HG03175 (cell line): ENCODE results near the gene BICD1.

Experiments used
- ATAC-seq: cut with Tn5 transposase; IDR thresholded peaks from one replicate; pipeline ENCODE4 v1.9.1; 2021; ENCODE audit warnings: mild to moderate bottlenecking, moderate library complexity; ENCODE audit not compliant: unreplicated experiment

BICD1 gene

GRCh38 chr12:32395026-32395425, 288.4 kb downstream of the BICD1 start:
- ATAC-seq = no peak

DNA sequence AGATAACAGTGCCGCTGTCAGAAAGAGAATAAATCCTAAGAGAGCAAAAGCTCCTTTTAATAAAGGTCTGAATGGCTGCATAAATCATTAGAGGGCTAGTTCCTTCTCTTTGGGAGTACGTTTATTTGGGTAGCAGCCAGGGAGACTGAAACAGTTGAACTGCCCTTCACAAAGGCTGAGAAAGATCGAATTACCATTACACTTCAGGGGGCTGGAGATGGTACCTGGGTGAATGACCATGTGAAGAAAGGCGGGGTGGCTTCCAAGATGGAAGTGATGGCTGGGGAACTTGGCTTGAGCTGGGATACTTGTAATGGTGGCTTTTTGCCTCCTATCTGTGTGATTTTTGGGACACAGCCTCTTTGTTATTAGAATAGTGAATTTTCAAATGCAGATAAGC, 291.0 kb downstream of the BICD1 start:
- ATAC-seq = no peak

DNA sequence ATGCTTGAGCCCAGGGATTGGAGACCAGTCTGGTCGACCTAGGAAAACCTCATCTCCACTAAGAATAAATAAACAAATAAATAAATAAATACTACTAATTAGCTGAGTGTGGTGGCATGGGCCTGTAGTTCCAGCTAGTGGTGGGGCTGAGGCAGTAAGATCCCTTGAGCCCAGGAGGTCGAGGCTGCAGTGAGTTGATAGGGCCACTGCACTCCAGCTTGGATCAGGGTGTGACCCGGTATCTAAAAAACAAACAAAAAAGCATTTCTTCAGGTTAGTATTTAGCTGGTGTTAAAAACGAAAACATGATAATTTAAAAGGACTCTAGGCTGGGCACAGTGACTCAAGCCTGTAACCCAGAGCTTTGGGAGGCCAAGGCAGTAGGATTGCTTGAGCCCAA, 291.5 kb downstream of the BICD1 start:
- ATAC-seq = no peak

GRCh38 chr12:32398816-32399369, 292.2 kb downstream of the BICD1 start:
- ATAC-seq = no peak

- ATAC-seq = peak; percentile 87
These were observed 292.9 kb downstream of the BICD1 start, which contains the start of gene FGD4 for GRCh38 chr12:32399370-32400113. Gene FGD4 (plus strand): TSS chr12:32399558.

DNA sequence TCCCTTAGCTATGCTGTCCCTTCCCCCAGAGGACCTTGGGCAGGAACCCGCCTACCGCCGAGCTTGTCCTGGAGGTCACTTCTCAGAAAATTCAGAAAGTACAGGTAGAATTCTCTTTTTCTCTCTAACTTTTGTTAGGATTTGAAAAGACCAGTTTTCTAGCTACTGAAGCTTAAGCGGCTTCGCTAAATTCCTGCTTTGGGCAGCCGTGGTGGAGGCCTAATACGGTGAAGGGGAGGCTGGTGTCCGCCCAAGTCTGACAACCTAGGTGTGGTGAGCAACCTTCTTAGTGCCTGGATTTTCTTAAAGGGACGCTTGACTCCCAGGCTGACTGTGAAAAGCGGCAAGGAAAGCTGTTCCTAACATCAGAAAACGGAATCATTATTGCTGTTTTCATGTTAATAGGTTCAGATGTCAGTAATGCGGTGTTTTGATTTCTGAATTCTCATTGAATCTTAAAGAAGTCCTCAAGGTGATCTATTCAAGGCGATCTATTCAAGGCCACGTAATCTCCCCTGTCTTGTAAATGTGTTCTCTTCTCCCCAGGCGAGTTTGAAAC, 293.5 kb downstream of the BICD1 start:
- no peak for ATAC-seq

GRCh38 chr12:32400866-32401265, 294.2 kb downstream of the BICD1 start:
- ATAC-seq = no peak

DNA sequence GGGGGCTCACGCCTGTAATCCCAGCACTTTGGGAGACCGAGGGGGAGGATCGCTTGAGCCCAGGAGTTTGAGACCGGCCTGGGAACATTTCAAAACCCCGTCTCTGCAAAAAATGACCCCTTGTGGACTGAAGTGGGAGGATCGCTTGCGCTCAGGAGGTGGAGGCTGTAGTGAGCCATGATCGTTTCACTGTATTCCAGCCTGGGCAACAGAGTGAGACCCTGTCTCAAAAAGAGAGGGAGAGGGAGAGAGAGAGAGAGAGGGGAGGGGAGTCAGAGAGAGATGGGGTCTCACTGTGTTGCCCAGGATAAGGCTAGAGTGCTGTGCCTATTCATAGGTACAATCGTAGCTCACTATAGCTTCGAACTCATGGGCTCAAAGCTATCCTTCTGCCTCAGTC, 295.5 kb downstream of the BICD1 start:
- ATAC-seq = no peak

- ATAC-seq = no peak
These were observed 296.3 kb downstream of the BICD1 start for GRCh38 chr12:32402946-32403345.

- no peak for ATAC-seq
These were observed 301.1 kb downstream of the BICD1 start for GRCh38 chr12:32407795-32408194.

GRCh38 chr12:32413412-32413811, 306.8 kb downstream of the BICD1 start:
- no peak for ATAC-seq

DNA sequence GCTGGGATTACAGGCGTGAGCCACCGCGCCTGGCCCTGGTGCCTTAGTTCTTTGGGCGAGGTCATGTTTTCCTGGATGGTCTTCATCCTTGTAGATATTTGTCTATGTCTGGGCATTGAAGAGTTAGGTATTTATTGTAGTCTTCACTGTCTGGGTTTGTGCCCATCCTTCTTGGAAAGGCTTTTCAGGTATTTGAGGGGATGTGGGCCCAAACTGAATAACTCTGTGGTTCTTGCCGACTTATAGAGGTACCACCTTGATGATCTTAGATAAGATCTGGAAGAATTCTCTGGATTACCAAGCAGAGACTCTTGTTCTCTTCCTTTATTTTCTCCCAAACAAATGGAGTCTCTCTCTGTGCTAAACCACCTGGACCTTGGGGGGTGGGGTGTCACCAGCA, 311.6 kb downstream of the BICD1 start:
- ATAC-seq = no peak

DNA sequence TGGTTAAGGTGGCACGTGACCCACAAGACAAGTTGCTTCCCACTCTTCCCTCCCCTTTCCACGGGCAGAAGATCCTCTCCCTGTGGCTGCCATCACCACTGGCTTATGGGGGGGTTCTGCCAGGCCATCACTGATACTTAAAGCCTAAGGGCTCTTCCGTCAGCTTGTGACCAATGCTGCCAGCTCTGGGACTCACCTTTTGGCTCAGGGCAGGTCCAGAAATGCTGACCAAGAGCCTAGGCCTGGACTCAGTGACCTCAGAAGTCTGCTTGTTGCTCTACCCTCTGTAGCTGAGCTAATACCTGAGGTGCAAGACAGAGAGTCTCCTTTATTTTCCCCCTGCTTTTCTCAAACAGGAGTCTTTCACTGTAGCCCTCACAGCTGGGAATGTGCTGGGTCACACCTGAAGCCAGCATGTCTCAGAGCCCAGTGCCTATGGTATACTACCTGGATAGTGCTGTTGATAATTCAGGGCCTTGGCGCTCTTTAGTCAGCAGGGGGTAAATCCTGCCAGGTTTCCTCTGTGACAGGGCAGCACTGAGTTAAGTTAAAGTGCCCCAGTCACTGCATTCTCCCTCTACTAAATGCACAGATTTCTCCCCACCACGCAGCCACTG, 312.4 kb downstream of the BICD1 start:
- ATAC-seq = no peak

GRCh38 chr12:32419520-32419960, 312.9 kb downstream of the BICD1 start:
- no peak for ATAC-seq

- ATAC-seq = no peak
These were observed 313.7 kb downstream of the BICD1 start for GRCh38 chr12:32420356-32420755.

- ATAC-seq = no peak
These were observed 316.9 kb downstream of the BICD1 start for GRCh38 chr12:32423559-32423958.

DNA sequence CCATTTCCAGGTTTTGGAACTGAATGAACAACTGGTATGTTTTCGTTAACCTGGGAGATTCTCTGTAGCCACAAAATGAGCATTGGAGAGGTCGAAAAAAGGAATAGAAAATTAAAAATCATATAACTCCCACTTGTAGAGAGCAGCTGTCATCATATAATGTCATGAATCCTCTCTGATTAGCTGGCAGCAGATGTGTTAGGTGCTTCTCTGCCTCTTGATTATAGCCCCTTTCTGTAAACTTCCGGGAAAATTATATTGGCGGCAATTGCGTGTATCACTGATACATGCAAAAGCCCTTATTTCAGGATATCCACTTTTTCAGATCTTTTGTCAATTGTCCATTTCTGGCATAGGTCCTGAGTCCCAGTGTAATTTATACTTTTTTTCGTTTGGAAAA, 324.4 kb downstream of the BICD1 start:
- ATAC-seq = no peak
